NK-92 treated with Interleukin-12 subunit alpha and Interleukin-12 subunit beta, amount 100 ng/mL, for 24 hours (cell line): ENCODE results near the gene SNCG.
"Not testable (repeated sequence)": the region's sequence is repeated elsewhere in the genome, so short reads cannot be mapped to it uniquely, and the experiment has no call there.

ENCODE experiments used
- DNase-seq: peaks from one replicate; lab custom pipeline; 2025; lab: John Stamatoyannopoulos, UW

Gene SNCG

GRCh38 chr10:86978457-86978856 lies 20.1 kb downstream of the SNCG start:
- DNase-seq = not testable (repeated sequence)

GRCh38 chr10:86979296-86979818 lies 21.0 kb downstream of the SNCG start:
- DNase-seq = no peak

GRCh38 chr10:86979977-86980448 lies 21.6 kb downstream of the SNCG start:
- no peak for DNase-seq

- not testable (repeated sequence) for DNase-seq
Observed at GRCh38 chr10:86981020-86981419, 22.6 kb downstream of the SNCG start.

- no peak for DNase-seq
Observed at GRCh38 chr10:86981716-86982115, 23.3 kb downstream of the SNCG start.

GRCh38 chr10:86984498-86984897 lies 26.1 kb downstream of the SNCG start:
- DNase-seq = not testable (repeated sequence)

- no peak for DNase-seq
Observed at GRCh38 chr10:86988520-86988919, 30.1 kb downstream of the SNCG start.

GRCh38 chr10:86991362-86991761 lies 33.0 kb downstream of the SNCG start:
- DNase-seq = not testable (repeated sequence)

- DNase-seq = no peak
Observed at GRCh38 chr10:86992456-86992855, 34.1 kb downstream of the SNCG start.

GRCh38 chr10:86992929-86993328 lies 34.5 kb downstream of the SNCG start:
- DNase-seq = no peak

- not testable (repeated sequence) for DNase-seq
Observed at GRCh38 chr10:86999802-87000403, 41.5 kb downstream of the SNCG start.

- DNase-seq = no peak
Observed at GRCh38 chr10:87000491-87000890, 42.1 kb downstream of the SNCG start.

- DNase-seq = not testable (repeated sequence)
Observed at GRCh38 chr10:87007124-87007523, 48.7 kb downstream of the SNCG start.

- not testable (repeated sequence) for DNase-seq
Observed at GRCh38 chr10:87007674-87008073, 49.3 kb downstream of the SNCG start.

- DNase-seq = not testable (repeated sequence)
Observed at GRCh38 chr10:87008303-87008702, 49.9 kb downstream of the SNCG start.

- not testable (repeated sequence) for DNase-seq
Observed at GRCh38 chr10:87009134-87009696, 50.8 kb downstream of the SNCG start.
